H54 (cell line): ENCODE data around the gene MAMLD1.

Experiments used
- DNase-seq: peaks from one replicate; pipeline ENCODE4 v3.0.0; 2011; ENCODE audit warnings: low spot score, mixed read lengths; ENCODE audit not compliant: insufficient read length
- FAIRE-seq: peaks from 3 replicates; lab custom pipeline; 2011; peaks lifted over from hg19 to GRCh38; lab: Jason Lieb, UNC
- POLR2A ChIP-seq: IDR thresholded peaks from 2 replicates; pipeline ENCODE4 v1.6.1; 2011; ENCODE audit warnings: low read depth, mild to moderate bottlenecking, low read length

Gene MAMLD1

DNA sequence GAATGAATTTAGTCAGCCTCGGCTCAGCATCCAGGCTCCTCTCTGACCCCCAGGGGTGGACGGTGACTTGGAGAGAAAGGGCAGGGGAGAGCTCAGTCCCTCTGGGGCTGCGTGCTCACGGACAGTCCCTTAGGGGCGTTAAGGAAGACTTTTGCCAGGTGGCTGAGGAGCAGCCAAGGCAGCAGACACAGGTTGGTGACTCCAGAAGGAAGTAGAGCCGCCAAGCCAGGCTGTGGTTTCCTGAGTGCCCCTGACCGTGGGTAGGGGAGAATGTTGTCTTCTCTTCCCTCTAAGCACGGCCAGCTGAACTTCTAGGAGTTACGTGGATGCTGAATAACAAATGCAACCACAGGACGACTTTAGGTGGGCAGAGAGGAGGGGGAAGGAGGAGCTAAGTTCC lies 114.3 kb downstream of the MAMLD1 start:
- DNase-seq: no peak
- no peak for FAIRE-seq
- TF ChIP-seq POLR2A: no peak

- FAIRE-seq: no peak
Measured at GRCh38 chrX:150478496-150479492, 115.7 kb downstream of the MAMLD1 start.

GRCh38 chrX:150482537-150483206 lies 119.6 kb downstream of the MAMLD1 start:
- DNase-seq (peak; percentile 40), FAIRE-seq (peak; percentile 87)
- no peak for TF ChIP-seq POLR2A

More at GRCh38 chrX:150478496-150479492, 115.7 kb downstream of the MAMLD1 start:
- no peak for DNase-seq
- TF ChIP-seq POLR2A: no peak

DNA sequence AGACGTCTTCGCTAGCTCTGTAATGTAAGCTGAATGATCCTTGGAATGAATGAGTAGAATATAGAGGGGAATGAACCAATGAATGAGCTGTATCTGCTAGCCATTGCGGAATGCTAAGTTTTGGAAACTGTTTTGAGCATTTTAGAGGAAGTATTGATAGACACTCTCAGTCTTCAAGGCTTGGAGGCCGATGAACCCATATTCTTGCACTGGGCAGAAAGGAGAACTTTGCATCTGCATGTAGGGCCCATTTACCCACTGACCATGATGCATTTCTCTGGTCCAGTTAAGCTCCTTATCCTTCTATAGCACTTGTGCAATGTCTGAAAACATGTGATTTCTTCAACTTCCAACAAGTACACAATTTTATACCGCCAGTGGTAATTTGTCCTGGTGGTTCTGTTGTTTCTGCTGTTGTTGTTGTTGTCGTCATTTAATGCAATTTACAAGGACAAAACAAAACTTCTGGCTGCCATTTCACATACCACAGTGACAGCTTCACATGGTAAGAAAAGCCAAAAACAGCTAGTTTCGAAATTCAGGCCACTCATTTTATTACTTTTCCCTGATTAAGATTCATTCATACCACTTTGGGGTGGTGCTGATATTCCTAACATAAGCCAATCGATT lies 120.4 kb downstream of the MAMLD1 start:
- DNase-seq (no peak), FAIRE-seq (peak; percentile 36)
- no peak for TF ChIP-seq POLR2A

DNA sequence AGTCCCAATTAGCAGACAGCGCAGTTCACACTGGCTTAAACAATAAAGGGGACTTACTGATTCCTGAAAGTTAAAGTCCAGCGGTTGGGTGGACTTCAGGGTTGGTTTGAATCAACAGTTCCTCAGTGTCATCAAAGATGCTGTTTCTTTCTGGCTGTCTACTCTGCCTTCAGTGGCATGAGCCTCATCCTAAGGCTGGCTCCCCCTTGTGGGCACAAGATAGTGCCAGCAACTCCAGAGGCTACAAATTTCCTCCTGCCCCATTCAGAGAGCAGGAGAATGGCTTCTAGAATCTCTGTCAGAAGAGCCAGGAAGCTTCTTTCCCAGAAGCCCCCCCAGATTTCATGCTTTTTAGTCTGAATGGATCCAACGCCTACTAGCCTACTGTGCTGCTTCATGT lies 122.9 kb downstream of the MAMLD1 start:
- FAIRE-seq: no peak
- peak; percentile 15 for DNase-seq
- TF ChIP-seq POLR2A: no peak

DNA sequence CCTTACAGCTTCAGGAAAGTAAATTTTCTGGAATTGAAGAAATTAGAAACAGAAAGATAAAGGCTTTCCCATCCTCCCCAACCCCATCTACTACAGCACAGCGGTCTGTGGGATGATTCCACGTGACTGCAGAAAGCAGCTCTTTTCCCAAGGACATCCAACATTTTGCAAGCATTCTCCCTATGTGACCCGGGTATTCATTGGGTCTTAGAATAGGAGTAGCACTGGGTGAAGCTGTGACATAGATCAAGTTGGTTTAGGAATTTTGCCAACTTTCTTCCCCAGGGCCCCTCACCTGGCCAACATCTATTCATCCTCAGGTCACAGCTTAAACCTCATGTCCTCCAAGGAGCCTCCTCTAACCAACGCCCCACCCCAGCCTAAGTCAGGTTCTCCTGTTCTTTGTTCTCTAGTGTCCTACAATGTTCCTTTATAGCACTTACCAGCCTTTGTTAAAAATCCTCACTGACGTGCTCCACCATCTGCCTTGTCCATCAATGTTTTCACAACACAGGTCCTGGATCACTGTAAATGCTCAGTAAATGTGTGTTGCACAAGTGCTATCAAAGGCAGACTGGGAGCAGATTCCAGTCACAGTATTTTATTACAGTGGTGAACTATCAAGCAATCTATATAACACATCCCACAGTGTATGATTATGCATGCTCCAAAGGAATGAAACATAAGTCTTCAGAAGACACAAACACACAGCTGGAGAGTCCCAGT lies 124.4 kb downstream of the MAMLD1 start:
- DNase-seq (no peak), FAIRE-seq (no peak)
- no peak for TF ChIP-seq POLR2A

- TF ChIP-seq POLR2A: no peak
- DNase-seq: no peak
- FAIRE-seq: no peak
Measured at GRCh38 chrX:150489359-150490015, 126.4 kb downstream of the MAMLD1 start.

DNA sequence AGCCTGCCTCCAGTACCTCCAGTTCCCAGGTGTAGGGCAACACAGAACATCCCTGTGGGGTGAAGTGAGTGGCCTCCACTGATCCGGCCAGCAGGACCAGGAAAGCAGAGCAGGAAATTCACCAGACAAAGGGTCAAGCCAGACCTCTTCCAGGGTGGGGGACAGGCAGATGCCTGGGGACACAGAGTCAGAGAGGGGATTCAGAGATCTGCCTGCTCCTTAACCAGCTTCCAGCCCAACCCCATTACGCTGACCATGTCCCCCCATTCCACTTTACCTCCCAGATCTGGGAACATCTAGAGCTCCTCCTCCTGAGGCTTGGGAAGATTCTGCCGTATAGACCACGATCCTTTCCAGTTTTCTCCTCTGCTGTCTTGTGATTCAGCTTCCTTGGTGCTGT lies 132.4 kb downstream of the MAMLD1 start:
- DNase-seq (no peak), FAIRE-seq (no peak)
- no peak for TF ChIP-seq POLR2A

DNA sequence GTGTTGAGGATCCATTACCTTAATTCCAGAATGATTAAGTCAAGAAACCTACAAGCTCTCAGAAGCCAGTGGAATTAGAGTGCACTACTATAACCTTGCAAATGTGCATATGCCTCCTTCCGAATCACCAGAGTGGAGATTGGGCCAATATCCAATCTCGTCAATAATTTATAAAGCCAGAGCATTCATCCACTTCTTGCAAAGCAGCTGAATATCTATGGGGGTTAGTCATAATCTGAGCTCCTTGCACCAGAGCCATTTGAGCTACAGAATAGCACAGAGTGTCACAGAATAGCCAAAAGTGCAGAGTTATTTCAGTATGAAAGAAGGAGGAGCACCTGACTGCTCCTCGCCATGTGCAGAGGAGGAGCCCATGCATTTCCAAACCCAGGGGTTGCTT lies 136.1 kb downstream of the MAMLD1 start:
- TF ChIP-seq POLR2A: no peak
- DNase-seq: no peak
- FAIRE-seq: no peak

- no peak for DNase-seq
- TF ChIP-seq POLR2A: no peak
- FAIRE-seq: no peak
Measured at GRCh38 chrX:150502091-150502490, 139.0 kb downstream of the MAMLD1 start.

GRCh38 chrX:150502979-150503897 lies 140.1 kb downstream of the MAMLD1 start:
- no peak for TF ChIP-seq POLR2A
- DNase-seq: no peak
- no peak for FAIRE-seq

DNA sequence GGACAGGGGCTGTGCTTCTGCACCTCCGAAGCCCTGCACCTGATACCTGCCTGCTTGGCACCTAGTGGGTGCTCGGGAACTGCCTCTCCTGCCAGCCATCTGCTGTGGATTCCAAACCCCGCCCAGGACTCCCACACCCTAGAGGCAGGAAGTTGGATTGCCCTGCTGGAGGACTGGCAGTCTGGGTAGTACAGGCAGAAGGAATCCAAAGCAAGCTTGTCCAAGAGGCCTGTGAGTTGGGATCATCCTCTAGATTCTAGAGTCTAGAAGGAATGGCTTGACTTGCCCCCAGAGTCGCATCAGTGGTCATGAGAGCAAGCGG lies 140.7 kb downstream of the MAMLD1 start:
- TF ChIP-seq POLR2A: no peak
- DNase-seq (peak; percentile 32), FAIRE-seq (no peak)
